ENCODE data around the gene GPR84.

DNA sequence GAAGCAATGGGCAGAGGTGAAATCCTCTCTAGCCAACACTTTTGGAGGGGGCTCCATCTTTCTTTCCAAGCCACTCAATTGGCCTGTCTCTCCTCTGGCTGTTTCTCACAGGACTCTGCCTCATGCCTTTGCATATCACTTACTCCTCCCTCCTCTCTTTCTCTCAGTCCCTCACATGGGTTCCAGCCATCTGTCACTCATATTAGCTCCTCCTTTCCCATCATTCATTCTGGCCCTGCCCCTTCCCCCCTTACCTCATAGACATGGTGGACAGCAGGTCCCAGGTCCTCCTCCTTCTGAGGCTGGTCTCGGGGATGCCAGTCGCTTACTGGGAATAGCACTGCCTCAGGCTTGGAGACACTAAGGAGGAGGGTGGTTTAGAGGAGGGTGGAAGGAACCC, 36.8 kb upstream of the GPR84 start:
- TF ChIP-seq EZH2 (IDR thresholded peaks at IDR 0.05; ENCODE audit: insufficient read depth, poor library complexity, severe bottlenecking), result no peak
- TF ChIP-seq EZH2phosphoT487 (IDR thresholded peaks at IDR 0.05; ENCODE audit: insufficient read depth, low read depth), result no peak
